Progenitor cell of endocrine pancreas (in vitro differentiated cells): Measurements from ENCODE around the gene DDX25. TPM values are rescaled to one million over a fixed set of nuclear protein-coding genes. Genes with fewer than 3 reads are reported as not detected.
"Not testable (repeated sequence)": the region's sequence is repeated elsewhere in the genome, so short reads cannot be mapped to it uniquely, and the experiment has no call there.

ENCODE experiments used
- DNase-seq: peaks from one replicate; pipeline ENCODE4 v3.0.0; 2021; ENCODE audit warnings: low spot score; ENCODE audit not compliant: unreplicated experiment
- H3K27ac Mint-ChIP-seq: 2 replicates; pipeline ENCODE4 v1.8.0; 2021; ENCODE audit warnings: mild to moderate bottlenecking, moderate library complexity, mixed read lengths
- H3K27me3 Mint-ChIP-seq: 2 replicates; pipeline ENCODE4 v1.8.0; 2021; ENCODE audit warnings: mixed read lengths
- H3K36me3 Mint-ChIP-seq: 2 replicates; pipeline ENCODE4 v1.8.0; 2022; ENCODE audit warnings: mixed read lengths; ENCODE audit not compliant: insufficient read depth
- H3K4me1 Mint-ChIP-seq: 2 replicates; pipeline ENCODE4 v1.8.0; 2021; ENCODE audit warnings: low read depth, mixed read lengths
- H3K4me3 Mint-ChIP-seq: 2 replicates; pipeline ENCODE4 v1.8.0; 2021; ENCODE audit warnings: low read depth, mild to moderate bottlenecking, moderate library complexity, mixed read lengths
- H3K9me3 Mint-ChIP-seq: 2 replicates; pipeline ENCODE4 v1.8.0; 2021; ENCODE audit warnings: low read depth, mixed read lengths
- long read RNA-seq: library from polyadenylated mRNA; unstranded; transcript quantifications from one replicate; pipeline ENCODE4 v2.0.0, GENCODE V29; 2020
- total RNA-seq: library from RNA; stranded (reverse); gene quantifications from 2 replicates; pipeline ENCODE4 v1.2.1, GENCODE V29; 2021
- TF ChIP-seq, protein P1 (sequence below): fragments of 200-600 bp; sonication (generic); IDR thresholded peaks from one replicate; pipeline ENCODE4 v1.5.0; 2021; ENCODE audit warnings: antibody characterized with exemption, mild to moderate bottlenecking; ENCODE audit not compliant: unreplicated experiment

The DDX25 gene
- 3.0 and 3.8 TPM in 2 replicates for total RNA-seq
- long read RNA-seq, full-length matches to known transcripts: 7 of 7 reads
- long read RNA-seq, partial matches to known transcripts: 0 of 7 reads
- long read RNA-seq, other reads (novel, unspliced or antisense): 0 of 7 reads

DNA sequence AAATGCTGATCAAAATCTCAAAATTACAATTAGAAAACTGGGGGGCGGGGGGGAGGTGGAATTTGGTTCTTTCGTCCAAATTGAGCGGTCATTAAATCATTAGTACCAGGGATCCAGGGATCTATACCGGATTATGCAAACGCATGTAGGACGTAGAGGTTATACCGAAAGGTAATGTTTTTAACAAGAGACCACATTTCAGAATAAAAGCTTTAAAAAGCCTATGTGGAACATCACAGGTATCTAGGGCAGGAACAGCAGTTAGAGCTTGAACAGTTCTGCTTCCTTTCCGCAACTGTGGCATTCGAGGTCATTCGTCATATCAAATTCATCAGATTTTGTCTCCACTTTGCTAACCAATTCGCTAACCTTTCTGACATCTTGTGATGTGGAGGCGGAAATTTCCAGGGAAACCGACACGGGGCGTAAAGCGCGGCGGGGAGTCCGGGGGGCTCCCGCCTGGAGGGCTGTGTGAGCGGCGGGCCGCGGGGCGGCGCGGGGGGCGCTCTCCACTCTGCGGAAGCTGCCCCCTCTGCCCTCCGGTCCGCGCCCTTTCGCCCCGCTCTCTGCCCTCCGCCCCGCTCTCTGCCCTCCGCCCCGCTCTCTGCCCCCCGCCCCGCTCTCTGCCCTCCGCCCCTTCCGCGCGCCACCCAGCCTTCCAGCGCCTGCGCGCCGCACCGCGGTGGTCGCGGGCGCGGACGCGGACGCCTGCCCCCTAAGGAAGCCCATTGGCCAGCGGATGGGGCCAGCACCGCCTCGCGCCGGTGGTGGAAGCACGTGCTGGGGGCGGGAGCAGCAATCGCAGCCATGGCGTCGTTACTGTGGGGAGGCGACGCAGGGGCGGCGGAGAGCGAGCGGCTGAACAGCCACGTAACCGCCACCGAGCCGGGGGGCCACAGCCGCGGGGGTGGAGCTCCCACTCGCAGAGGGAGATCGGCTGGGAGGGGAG is at the start of gene DDX25:
TSS of gene DDX25 (plus strand) at position 798 of the 949 bp plus-strand sequence. CDS start at position 808, 10 bp downstream.
- Mint-ChIP-seq H3K27ac (peak within 1 kb of the TSS; percentile 94), H3K4me3 (peak within 1 kb of the TSS; percentile 98), H3K9me3 (no peaks in the 10 kb centered on the region), H3K27me3 (peaks cover 24% of the 10 kb centered on the region), H3K36me3 (peaks cover 10% of the 10 kb centered on the region), H3K4me1 (peaks cover 13% of the 10 kb centered on the region)
- peak; percentile 29 for DNase-seq
- TF ChIP-seq, protein P1, sequence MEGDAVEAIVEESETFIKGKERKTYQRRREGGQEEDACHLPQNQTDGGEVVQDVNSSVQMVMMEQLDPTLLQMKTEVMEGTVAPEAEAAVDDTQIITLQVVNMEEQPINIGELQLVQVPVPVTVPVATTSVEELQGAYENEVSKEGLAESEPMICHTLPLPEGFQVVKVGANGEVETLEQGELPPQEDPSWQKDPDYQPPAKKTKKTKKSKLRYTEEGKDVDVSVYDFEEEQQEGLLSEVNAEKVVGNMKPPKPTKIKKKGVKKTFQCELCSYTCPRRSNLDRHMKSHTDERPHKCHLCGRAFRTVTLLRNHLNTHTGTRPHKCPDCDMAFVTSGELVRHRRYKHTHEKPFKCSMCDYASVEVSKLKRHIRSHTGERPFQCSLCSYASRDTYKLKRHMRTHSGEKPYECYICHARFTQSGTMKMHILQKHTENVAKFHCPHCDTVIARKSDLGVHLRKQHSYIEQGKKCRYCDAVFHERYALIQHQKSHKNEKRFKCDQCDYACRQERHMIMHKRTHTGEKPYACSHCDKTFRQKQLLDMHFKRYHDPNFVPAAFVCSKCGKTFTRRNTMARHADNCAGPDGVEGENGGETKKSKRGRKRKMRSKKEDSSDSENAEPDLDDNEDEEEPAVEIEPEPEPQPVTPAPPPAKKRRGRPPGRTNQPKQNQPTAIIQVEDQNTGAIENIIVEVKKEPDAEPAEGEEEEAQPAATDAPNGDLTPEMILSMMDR: peak; percentile 16

GRCh38 chr11:125857670-125858069 is 46.6 kb upstream of the DDX25 start:
- H3K4me1 Mint-ChIP-seq, H3K36me3 Mint-ChIP-seq, H3K27ac Mint-ChIP-seq, H3K4me3 Mint-ChIP-seq, H3K27me3 Mint-ChIP-seq, DNase-seq: not testable (repeated sequence)
- peaks cover 34% of the 10 kb centered on the region for H3K9me3 Mint-ChIP-seq

GRCh38 chr11:125862786-125863185 is 41.5 kb upstream of the DDX25 start:
- not testable (repeated sequence) for DNase-seq, H3K27me3 Mint-ChIP-seq, H3K4me1 Mint-ChIP-seq, H3K4me3 Mint-ChIP-seq, H3K36me3 Mint-ChIP-seq, H3K27ac Mint-ChIP-seq
- H3K9me3 Mint-ChIP-seq: peaks cover 18% of the 10 kb centered on the region

- not testable (repeated sequence) for H3K4me1 Mint-ChIP-seq, H3K4me3 Mint-ChIP-seq, DNase-seq, H3K27ac Mint-ChIP-seq, H3K9me3 Mint-ChIP-seq, H3K36me3 Mint-ChIP-seq, H3K27me3 Mint-ChIP-seq
Measured at GRCh38 chr11:125865354-125865753, 39.0 kb upstream of the DDX25 start.

DNA sequence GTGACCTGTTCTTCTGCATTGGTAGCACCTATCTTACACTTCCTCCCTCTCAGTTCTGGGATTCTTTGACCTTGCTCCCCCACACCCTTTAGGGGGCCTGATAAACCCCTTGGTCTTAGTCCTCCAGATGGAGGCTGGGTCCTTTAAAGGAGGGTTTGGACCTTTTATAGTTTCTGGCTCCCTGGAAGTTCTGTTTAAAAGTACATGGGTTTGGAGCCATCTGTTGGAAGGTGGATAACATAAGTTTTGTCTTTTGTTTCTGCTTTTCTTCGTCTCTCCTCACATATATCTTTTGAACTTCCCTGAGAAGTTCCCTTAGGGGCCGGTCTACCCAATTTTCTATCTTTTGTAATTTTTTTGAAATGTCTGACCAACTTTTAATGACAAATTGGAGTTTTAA is 34.8 kb upstream of the DDX25 start:
- peaks cover 10% of the 10 kb centered on the region for H3K9me3 Mint-ChIP-seq
- no peaks in the 10 kb centered on the region for H3K4me1 Mint-ChIP-seq
- peaks cover 2% of the 10 kb centered on the region for H3K36me3 Mint-ChIP-seq
- H3K27me3 Mint-ChIP-seq: no peaks in the 10 kb centered on the region
- no peak overlapping the region for H3K27ac Mint-ChIP-seq
- TF ChIP-seq, protein P1: no peak
- no peak for DNase-seq
- H3K4me3 Mint-ChIP-seq: no peak overlapping the region

DNA sequence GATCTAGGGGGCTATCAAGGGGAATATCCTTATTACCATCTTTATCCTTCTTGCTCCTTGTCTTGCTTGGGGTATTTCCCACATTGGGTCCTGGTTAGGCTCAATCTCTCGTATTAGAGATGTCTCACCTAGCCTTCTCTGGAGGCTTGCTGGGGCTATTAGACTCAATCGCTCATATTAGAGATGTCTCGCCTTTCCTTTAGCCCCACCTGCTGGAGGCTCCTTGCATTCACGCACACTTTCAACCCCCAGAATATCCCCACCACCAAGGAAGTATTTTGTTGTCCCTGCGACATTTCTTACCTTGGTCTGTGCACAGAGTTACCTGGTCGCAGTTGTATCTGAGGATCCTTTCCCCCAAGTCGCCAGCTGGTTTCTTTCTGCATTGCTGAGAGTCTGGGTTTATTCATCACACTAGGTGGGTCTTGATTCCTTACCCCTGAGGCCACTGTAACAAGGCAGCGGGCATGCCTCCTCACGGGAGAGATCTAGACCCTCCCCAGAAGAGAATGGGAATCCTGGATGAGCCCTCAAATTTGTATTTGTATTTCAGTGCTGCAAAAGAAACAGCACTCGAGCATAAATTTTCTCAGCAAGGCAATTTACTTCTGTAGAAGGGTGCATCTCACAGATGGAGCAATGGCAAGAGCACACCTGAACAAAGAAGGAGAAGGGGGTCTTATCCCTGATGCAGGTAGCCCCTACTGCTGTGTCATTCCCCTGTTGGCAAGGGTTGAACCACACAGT is 32.7 kb upstream of the DDX25 start:
- H3K4me1 Mint-ChIP-seq: no peaks in the 10 kb centered on the region
- H3K27me3 Mint-ChIP-seq: no peaks in the 10 kb centered on the region
- DNase-seq: peak; percentile 41
- no peak overlapping the region for H3K4me3 Mint-ChIP-seq
- H3K36me3 Mint-ChIP-seq: no peaks in the 10 kb centered on the region
- TF ChIP-seq, protein P1: peak; percentile 68
- no peak overlapping the region for H3K27ac Mint-ChIP-seq
- peaks cover 6% of the 10 kb centered on the region for H3K9me3 Mint-ChIP-seq
